Endometrial microvascular endothelial cells (primary cell): ENCODE results near the gene DRC7. TPM values are rescaled to one million over a fixed set of nuclear protein-coding genes. Genes with fewer than 3 reads are reported as not detected.

Experiments
- in situ Hi-C: cut with HindIII; loops from 2 replicates; pipeline ENCODE4 v1.10.0; 2017; ENCODE audit warnings: low sequenced_read_pairs, low pct_unique_long_range_greater_than_20kb; ENCODE audit errors: inconsistent ontology term
- total RNA-seq: library from RNA; depleted of rRNA; stranded (reverse); fragments of >200 nt; gene quantifications from one replicate; pipeline ENCODE4 v1.2.3, GENCODE V29; 2015; ENCODE audit errors: inconsistent ontology term

DRC7 gene
- total RNA-seq, 1 donor from 2014 or later = not detected

DNA sequence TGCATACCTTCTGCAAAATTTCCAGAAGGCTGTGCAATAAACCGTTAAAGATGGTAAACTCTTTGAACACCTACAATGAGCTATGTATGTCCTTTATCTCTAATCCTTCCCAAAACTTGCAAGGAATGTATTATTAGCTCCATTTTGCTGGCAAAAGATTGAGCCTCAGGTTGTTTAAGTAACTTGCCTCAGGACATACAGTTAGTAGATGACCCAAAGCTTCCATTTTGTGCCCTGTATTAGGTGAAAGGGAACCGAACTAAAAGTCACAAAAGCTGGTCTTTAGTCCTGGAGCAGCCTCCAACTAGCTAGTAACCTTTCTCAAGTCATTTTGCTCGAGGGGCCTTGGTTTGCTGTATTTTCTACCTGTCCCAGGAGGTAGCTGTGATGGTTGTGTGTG lies 22.2 kb upstream of the DRC7 start:
- in situ Hi-C loops = no loop called here

DNA sequence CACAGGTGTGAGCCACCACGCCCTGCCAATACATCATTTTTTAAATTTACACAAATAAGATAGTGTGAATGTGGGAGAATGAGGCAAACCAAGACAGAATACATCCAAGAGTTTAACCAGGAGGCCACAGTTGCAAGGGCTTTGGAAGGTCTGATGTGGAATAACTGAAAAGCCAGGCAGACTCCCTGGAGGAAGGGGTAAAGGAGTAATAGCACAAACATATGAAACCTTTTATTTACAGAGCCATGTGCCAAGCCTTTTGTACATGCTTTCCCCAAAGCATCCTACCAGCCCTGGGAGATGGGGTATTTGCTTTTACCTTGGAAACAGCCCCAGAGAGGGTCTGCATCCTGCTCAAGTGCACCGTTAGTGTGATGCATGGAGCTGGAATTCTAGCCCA lies 21.8 kb upstream of the DRC7 start:
- in situ Hi-C loops = no loop called here

DNA sequence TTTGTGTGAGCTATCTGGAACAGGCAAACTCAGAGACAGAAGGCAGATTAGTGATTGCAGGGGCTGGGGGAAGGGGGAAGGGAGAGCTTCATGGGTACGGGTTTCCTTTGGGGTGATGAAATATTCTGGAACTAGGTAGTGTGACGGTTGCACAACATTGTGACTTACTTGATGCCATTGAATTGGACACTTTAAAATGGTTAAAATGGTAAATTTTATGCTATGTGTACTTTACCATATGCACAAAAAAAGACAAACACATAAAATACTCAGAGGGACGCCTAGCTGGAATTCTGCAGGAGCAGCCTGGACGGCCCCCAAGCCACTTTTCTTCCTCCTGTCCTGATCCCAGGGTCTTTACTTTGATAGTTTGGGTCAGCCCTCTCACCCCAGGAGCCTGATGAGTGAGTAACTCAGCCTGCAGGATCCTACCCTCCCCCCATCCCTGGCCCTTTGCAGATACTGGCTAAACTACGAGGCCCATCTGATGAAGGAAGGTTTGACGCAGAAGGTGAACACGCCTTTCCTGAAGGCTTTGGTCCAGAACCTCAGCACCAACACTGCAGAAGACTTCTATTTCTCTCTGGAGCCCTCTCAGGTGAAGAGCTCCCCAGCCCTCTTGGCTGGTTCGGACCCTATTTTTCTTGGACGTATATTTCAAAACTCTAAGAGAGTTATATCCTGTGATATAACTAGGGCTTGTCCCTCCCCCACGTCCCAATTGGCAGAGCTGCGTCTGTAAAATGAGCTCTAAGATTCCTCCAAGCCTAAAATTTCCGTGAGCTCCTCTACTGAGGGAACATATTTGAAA lies 18.7 kb upstream of the DRC7 start:
- in situ Hi-C loops = no loop called here

DNA sequence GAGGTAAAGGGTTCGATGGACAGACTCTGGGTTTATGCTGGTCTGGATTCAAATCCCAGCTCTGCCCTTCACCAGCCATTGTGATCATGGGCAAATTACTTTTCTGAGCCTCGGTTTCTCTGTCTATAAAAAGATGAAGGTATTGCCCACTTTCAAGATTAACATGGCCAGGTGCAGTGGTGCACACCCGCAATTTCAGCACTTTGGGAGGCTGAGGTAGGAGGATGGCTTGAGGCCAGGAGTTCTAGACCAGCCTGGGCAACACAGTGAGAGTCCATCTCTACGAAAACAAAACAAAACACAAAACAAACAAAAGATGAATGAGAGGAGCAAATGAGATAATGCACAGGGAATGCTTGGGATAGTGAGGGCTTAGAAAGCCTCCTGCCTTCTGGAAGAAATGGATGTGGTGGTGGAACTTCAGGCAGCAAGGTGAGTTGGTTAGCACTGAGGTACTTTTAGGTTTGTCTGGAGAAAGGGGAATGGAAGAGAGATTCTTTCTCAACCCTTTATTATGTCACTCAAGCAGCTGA lies 18.0 kb upstream of the DRC7 start:
- in situ Hi-C loops = no loop called here

DNA sequence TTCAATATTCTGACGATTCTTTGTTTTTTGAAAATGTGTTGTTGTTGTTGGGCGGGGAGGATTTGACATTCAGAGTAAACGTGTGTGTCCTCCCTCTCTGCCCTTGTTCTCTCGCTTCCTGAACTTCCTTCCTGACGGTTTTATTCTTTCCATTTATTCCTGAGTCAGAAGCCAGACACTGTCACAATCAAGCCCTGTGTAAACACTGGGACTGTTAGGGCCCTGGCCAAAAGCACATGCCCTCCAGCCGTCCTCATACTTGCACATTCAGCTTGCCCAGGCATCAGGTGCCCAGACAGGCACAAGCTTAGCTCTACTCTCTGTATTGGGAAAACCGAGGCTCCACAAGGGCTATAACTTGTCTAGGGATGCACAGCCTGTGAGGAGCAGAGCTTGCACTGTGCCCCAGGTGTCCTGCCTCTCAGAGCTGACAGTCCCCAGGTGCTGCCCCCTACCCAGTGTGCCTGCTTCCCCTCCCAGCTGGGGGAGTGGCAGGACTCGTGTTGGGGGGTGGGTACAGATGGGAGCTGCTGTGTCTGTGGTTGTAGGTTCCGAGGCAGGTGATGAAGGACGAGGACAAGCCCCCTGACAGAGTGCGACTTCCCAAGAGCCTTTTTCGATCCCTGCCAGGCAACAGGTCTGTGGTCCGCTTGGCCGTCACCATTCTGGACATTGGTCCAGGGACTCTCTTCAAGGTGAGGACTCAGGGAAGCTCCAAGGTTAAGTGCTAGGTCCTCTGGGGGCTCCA lies 16.8 kb upstream of the DRC7 start:
- in situ Hi-C loops = no loop called here

DNA sequence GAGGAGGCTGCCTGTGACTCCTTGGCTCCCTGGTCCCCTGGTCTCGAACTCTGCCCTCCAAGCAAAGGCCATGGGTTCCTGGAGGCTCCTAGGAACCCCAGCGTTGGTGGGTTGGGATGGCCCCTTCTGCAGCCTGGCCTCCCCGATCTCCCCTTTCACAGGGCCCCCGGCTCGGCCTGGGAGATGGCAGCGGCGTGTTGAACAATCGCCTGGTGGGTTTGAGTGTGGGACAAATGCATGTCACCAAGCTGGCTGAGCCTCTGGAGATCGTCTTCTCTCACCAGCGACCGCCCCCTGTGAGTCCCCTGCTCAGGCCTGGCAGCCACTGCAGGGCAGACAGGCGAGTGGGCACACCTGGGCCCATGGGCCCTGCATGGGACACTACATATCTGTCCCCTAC lies 15.6 kb upstream of the DRC7 start:
- in situ Hi-C loops = no loop called here

DNA sequence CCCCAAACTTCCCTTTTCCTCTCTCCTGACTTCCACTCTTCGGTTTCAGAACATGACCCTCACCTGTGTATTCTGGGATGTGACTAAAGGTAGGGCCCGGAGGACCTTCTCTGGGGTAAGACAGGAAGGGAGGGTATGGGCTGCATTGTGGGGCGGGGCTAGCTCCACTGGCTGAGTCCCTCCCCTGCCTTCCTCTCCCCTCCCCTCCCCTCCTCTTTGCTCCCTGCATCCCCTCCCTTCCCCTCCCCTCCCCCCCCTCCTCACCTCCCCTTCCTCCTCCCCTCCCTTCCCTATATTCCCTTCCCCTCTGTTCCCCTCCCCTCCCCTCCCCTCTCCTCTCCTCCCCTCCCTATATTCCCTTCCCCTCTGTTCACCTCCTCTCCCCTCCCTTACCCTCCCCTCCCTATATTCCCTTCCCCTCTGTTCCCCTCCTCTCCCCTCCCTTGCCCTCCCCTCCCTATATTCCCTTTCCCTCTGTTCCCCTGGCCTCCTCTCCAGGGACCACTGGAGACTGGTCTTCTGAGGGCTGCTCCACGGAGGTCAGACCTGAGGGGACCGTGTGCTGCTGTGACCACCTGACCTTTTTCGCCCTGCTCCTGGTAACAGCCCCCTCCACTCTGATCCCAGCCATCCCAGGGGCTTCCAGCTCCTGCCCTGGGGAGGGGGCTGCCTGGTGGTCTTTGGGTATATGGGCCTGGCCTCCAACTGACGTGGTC lies 14.7 kb upstream of the DRC7 start:
- in situ Hi-C loops = no loop called here

DNA sequence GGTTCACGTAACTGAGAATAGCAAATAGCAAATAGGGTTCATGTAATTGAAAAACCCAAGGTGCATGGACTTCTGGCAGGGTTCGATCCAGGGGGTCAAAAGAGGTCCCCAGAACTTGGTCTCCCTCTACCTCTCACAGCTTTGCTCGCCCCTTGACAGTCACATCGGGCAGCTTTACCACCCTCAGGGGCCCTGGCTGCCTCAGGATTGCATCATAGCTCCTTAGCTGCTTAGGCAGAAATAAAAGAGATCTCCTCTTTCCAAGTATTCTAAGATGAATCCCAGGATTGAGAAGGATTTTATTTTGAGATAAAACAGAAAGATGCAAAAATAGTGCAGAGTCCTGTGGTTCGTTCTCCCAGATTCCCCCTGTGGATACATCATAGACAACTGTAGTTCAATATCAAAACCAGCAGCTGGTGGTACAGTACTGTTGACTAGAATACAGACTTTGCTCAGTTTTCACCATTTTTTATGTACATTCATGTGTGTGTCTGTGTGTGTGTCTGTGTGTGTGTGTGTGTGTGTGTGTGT lies 13.7 kb upstream of the DRC7 start:
- in situ Hi-C loops = no loop called here

DNA sequence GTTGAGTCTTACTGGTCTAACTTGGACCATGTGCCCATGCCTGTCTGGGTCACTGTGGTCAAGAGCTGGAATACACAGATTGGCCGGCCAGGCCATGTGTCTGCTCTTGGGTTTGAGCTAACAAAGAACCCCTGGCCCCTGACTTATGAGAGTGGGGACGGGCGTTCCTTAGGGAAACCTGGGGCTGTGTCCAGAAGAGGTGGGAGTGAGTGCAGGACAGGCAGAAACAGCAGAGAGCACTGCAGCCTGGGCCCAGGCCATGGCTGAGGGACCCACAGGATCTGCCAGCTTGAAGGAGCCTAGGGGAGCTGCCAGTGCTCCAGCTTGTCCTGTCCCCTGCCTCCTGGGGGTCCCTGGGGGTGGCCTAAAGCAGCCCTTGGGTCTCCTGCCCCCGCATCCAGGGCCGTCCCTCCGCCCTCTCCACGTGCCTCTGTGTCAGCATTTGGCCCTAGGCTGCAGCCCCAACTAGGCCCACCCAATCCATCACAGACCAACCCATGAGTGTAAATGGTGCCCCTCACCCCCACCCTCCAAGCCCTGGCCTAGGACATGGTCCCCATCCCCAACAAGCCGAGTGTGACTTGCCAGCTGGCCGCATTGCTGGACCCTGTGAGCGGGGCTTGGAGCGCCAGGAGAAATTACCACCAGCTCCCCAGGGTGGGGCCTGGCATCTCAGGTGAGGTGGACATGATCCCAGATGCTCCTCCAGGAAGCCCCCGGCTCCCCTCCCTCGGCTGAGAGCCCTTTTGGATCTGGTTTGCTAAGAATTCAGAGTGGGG lies 12.5 kb upstream of the DRC7 start:
- in situ Hi-C loops = no loop called here

DNA sequence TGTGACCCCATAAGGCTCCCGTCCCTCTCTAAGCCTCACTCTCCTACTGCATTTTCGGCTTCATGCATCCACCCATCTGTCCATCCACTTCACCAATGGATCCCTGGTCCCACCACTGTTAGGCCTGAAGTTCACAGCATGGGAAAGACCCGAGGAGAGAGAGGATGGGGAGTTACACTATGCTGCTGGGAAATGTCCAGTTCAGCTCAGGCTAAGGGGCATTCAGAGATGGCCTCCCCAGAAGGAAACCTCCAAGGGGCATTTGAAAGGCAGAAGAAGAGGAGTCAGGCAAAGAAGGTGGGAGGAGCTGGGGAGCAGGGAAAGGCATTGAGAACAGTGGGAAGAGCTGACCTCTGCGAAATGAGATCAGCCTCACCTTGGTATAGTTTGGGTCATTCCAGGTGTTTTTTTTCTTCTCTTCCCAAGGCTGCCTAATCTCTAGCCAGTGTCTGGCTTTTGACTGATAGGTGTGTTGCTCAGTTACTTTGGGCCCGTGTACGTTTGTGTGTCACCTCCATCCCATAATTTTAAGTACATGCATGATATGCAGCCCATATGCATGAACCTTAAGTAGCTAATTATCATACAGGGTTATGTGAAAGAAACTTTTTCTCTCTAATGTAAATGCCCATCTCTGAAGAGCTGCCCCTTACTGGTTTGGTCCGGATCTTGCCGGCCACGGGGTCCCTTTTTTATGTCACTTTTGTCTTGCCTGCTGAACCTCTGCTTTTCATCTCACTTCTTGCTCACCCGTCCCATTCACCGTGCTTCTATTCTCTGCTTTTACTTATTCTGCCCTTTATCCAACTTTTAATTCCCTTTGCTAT lies 11.6 kb upstream of the DRC7 start:
- in situ Hi-C loops = no loop called here

DNA sequence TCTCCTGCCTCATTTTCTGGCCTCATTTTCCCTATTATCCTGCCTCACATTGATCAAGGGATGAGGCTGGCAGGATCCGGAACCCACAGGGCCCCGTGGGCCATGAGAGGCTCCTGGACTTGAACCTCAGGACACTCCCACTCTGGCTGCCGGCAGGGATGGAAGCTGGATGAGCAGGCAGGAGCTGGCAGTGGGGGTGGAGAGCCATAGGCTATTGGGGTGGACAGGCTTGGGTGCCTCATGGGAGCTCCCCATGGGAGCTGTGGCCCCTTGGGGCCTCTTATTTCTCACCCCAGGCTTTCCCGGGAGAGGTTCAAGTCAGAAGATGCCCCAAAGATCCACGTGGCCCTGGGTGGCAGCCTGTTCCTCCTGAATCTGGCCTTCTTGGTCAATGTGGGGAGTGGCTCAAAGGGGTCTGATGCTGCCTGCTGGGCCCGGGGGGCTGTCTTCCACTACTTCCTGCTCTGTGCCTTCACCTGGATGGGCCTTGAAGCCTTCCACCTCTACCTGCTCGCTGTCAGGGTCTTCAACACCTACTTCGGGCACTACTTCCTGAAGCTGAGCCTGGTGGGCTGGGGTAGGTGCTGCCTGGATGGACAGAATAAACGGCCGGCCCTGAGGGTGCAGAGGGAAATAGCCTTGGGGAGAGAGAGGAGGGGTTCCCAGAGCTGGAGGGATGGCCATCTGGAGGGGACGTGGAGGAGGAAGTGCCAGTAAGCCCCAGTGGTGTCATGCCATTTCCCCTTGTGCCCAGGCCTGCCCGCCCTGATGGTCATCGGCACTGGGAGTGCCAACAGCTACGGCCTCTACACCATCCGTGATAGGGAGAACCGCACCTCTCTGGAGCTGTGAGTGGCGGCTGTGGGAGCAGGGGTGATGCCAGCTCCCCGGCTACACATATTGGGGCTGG lies 10.7 kb upstream of the DRC7 start:
- in situ Hi-C loops = no loop called here

DNA sequence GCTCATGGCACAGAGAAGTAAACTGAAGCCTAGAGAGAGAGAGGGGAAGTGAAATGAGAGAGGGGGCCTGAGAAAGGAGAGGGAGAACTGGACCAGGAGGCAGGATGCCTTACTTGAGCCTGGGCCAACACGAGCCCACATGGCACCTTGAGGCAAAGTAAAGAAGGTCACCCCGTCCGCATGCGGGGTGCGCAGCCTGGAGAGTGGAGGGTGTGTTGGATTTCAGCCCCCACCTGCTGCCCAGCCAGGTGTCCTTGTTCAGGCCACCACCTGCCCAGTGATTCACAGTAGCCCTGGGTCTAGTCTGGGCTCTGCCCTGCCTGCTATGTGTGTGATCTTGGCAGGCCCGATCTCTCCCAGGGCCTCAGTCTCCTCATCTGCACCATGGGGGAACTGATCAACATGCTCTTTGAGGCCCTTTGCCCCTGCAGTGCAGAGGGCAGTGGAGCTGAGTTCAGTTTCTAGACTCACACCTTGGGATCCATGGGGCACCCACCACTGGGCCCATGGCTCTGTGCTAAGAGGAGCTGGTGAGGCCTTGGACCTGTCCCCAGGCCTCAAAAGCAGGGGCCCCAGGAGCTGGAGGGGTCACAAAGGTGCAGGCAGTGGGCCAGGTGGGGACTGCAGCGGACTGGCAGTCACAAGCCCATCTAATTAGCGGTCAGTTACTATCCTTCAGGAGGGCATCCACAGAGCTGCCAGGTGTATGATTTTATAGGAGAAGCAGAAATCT lies 9.8 kb upstream of the DRC7 start:
- in situ Hi-C loops = no loop called here

DNA sequence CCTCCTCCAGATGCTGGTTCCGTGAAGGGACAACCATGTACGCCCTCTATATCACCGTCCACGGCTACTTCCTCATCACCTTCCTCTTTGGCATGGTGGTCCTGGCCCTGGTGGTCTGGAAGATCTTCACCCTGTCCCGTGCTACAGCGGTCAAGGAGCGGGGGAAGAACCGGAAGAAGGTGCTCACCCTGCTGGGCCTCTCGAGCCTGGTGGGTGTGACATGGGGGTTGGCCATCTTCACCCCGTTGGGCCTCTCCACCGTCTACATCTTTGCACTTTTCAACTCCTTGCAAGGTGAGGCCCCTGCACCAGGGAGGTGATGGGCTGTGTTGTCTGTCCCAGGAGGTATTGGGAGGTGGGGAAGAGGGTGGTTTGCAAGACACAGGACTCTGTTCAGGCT lies 9.0 kb upstream of the DRC7 start:
- in situ Hi-C loops = no loop called here

DNA sequence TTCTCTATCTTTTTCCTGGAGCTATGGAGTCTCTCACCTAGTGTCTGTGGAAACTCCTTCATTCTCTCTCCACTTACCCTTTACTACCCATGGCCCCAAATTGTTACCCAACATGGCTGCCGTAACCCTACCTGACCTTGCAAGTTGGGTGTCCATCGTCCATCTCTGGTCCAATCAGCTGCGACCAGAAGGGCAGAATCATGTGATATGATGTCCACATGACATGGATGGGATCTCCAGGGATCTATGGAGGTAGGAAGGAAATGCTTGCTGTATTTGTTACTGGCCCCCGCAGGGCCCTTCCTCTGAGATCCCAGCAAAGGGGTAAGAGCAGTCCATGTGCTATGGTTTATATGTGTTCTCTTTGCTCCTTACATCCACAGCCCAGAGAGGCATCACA lies 8.0 kb upstream of the DRC7 start:
- in situ Hi-C loops = no loop called here

DNA sequence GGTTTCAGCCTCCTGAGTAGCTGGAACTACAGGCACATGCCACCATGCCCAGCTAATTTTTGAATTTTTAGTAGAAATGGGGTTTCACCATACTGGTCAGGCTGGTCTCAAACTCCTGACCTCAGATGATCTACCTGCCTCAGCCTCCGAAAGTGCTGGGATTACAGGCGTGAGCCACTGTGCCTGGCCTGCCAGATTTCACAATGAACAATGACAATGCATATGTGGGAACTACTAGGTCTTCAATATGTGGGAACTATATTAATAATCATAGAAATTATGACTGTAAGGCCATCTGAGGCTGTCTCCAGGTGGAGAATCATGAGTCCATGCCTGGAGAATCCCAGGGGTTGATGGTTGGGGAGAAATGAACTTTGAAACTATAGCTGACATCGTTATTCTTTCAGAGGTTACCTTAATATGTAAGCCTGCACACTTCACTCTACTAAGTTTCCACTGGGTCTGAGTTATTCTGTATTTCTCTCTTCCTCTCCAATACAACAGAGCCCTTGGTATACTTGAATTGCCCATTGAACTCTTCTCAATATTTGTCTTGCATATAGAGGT lies 7.2 kb upstream of the DRC7 start:
- in situ Hi-C loops = no loop called here

DNA sequence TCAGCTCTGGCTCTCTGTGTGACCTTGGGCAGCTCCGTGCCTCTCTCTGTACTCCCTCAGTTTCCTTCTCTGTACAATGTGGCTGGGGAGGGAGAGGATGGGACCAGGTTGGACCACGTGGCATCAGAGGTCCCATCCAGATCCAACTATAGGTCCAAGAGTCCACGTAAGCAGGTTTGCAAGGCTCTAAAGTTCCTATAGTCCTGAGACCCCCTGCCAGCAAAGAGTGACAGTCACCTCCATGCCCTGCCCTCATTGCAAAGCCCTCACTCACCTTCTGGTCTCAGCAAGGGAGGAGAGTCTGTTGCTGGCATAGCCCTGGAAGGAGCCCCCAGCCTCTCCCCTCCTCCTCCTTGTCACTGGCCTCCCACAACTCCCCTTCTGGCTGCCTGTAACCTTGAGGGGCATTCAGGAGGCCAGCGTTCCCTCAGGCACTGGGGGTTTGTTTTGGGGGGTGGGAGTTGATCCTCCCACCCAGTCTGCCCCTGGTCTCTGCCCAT lies 6.1 kb upstream of the DRC7 start:
- in situ Hi-C loops = no loop called here
